ENCODE data around the gene SHISA8. TPM values are rescaled to one million over a fixed set of nuclear protein-coding genes. Genes with fewer than 3 reads are reported as not detected.

The SHISA8 gene
- total and polyA plus RNA-seq, 4 experiments from 2014 or later = not detected

DNA sequence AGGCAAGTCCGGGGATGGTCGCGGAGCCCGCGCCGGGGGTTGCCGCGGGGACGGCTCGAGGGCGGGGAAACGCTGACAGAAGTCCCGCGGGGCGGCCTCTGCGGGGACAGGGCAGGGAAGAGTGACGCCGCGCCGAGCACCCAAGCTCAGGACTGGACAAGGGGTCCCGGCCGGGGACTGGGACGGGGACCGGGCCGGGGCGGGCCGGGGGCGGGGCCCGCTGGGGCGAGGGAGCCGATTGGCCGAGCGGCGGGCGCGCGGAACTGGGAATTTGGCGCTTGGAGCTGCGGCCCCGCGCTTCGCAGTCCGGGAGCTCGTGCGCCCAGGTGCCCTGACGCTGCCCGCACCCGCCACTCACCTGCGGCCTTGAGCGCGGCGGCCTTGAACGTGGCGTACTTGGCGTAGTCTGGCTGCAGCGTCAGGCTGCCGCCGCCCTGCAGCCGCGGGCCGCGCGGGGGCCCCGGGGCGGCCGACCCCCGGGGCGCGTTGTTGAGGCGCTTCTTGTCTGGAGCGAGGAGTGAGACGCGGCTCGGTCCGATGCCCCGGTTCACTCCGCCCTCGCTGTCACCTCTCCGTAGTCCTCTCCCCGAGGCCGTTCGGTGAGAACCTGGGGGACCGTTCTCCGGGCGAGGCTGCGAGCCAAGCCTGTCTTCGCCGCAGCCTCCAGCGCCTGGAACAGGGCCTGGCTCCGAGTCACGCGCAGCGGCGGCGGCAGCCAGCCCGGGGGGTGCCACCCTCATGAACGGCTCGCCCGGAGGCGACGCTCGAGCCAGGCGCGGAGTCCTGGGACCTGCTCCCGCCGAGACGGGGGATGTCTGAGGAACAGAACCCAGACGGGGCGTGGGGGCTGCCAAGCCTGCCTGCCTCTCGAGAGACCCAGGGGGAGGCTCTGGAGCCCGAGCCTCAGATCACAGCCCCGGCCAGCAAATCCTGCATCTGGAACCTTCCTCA lies 4.5 kb downstream of the SHISA8 start:
- Histone ChIP-seq H3K4me3 (ENCODE audit: low read length in 2 of 2) (peak overlapping the region in 1 of 2 donors; percentile 9), H3K4me1 (ENCODE audit: insufficient read depth, low read length) (peaks cover 43% of the 10 kb centered on the region), H3K27ac (ENCODE audit: low read depth, low read length) (no peak overlapping the region), H3K27me3 (ENCODE audit: insufficient read depth, low read length) (peaks cover 20% of the 10 kb centered on the region), H3K36me3 (ENCODE audit: insufficient read depth, low read length) (no peaks in the 10 kb centered on the region), H3K9me3 (ENCODE audit: control insufficient read depth in 1 of 2, low read length in 2 of 2) (no peaks in the 10 kb centered on the region)
- H3K27me3 Mint-ChIP-seq = peaks cover 20 to 25% of the 10 kb centered on the region in 2 donors
- no peak overlapping the region for H3K27ac Mint-ChIP-seq
- peaks cover 0 to 4% (median 0%) of the 10 kb centered on the region in 8 donors for H3K9me3 Mint-ChIP-seq
- H3K4me1 Mint-ChIP-seq = peaks cover 16 to 42% (median 26%) of the 10 kb centered on the region in 4 donors
- peaks cover 6% of the 10 kb centered on the region in 2 donors for H3K36me3 Mint-ChIP-seq
- CTCF ChIA-PET (ENCODE audit: partially characterized antibody) = interaction anchor here (0.9 kb wide), 1 partner anchor 30 kb away, joined by 3 read pairs; no protein-coding TSS in a partner anchor
- DNase-seq = peak in 4 of 5 donors; percentile 34 to 54 (median 41)
- intact Hi-C loops (cut with micrococcal nuclease) = no loop called here
- POLR2A ChIA-PET (ENCODE audit: partially characterized antibody) = interaction anchor here (1.0 to 9.1 kb wide), 7 partner anchors 7 to 211 kb away, joined by 3 to 67 read pairs (median 9); partner anchors contain the start of genes MEI1 and TNFRSF13C
- H3K4me3 Mint-ChIP-seq = peak overlapping the region in 7 of 8 donors; percentile 46 to 80 (median 65)

- POLR2A ChIA-PET (ENCODE audit: partially characterized antibody) = interaction anchor here (1.0 to 9.1 kb wide), 5 partner anchors 8 to 210 kb away, joined by 3 to 67 read pairs (median 9); partner anchors contain the start of genes MEI1 and TNFRSF13C
- CTCF ChIA-PET (ENCODE audit: partially characterized antibody) = interaction anchor here (0.9 to 1.9 kb wide), 2 partner anchors 31 to 52 kb away, joined by 3 to 5 read pairs; no protein-coding TSS in a partner anchor
- Histone ChIP-seq H3K27ac (ENCODE audit: low read depth, low read length) (no peak overlapping the region), H3K27me3 (ENCODE audit: insufficient read depth, low read length) (peaks cover 20% of the 10 kb centered on the region), H3K4me1 (ENCODE audit: insufficient read depth, low read length) (peaks cover 40% of the 10 kb centered on the region), H3K36me3 (ENCODE audit: insufficient read depth, low read length) (no peaks in the 10 kb centered on the region), H3K9me3 (ENCODE audit: control insufficient read depth in 1 of 2, low read length in 2 of 2) (no peaks in the 10 kb centered on the region), H3K4me3 (ENCODE audit: low read length in 2 of 2) (no peak overlapping the region)
- Mint-ChIP-seq H3K4me1 (peaks cover 16 to 42% (median 25%) of the 10 kb centered on the region in 4 donors), H3K27me3 (peaks cover 20 to 23% of the 10 kb centered on the region in 2 donors), H3K4me3 (peak overlapping the region in 7 of 8 donors; percentile 12 to 91 (median 74)), H3K9me3 (peaks cover 0 to 4% (median 0%) of the 10 kb centered on the region in 8 donors), H3K36me3 (peaks cover 6% of the 10 kb centered on the region in 2 donors), H3K27ac (peak overlapping the region in 4 of 7 donors; percentile 41 to 89 (median 78))
- DNase-seq = no peak
- intact Hi-C loops (cut with micrococcal nuclease) = loop anchor here (2.0 kb wide), 1 partner anchor 31 kb away; no protein-coding TSS in a partner anchor
These were observed 5.4 kb downstream of the SHISA8 start for GRCh38 chr22:41909310-41910049.

GRCh38 chr22:41908411-41909309 lies 6.2 kb downstream of the SHISA8 start:
- peak; percentile 40 to 49 (median 45) for DNase-seq
- H3K4me1 Mint-ChIP-seq = peaks cover 16 to 42% (median 25%) of the 10 kb centered on the region in 4 donors
- POLR2A ChIA-PET (ENCODE audit: partially characterized antibody) = interaction anchor here (1.0 to 9.1 kb wide), 10 partner anchors 9 to 108 kb away, joined by 3 to 67 read pairs (median 6); partner anchors contain the start of genes SREBF2 and TNFRSF13C

GRCh38 chr22:41907436-41908401 lies 7.2 kb downstream of the SHISA8 start:
- no peak overlapping the region for H3K27ac ChIP-seq (ENCODE audit: low read depth, low read length)
- Mint-ChIP-seq H3K27ac (peak overlapping the region in 6 of 7 donors; percentile 29 to 94 (median 50)), H3K36me3 (peaks cover 6 to 14% of the 10 kb centered on the region in 2 donors), H3K27me3 (peaks cover 14 to 15% of the 10 kb centered on the region in 2 donors), H3K4me3 (peak overlapping the region in 3 of 8 donors; percentile 2 to 88 (median 63)), H3K4me1 (peaks cover 16 to 36% (median 24%) of the 10 kb centered on the region in 4 donors), H3K9me3 (peaks cover 0 to 4% (median 0%) of the 10 kb centered on the region in 8 donors)
- H3K4me3 ChIP-seq (ENCODE audit: low read length in 2 of 2) = no peak overlapping the region
- ChIA-PET POLR2A (ENCODE audit: partially characterized antibody) (interaction anchor here (0.9 to 9.1 kb wide), 11 partner anchors 10 to 107 kb away, joined by 3 to 67 read pairs (median 4); partner anchors contain the start of genes CCDC134, SREBF2 and TNFRSF13C), CTCF (ENCODE audit: partially characterized antibody) (interaction anchor here (0.9 to 2.9 kb wide), 5 partner anchors 18 to 210 kb away, joined by 3 to 13 read pairs (median 3); partner anchors contain the start of gene TNFRSF13C)
- H3K36me3 ChIP-seq (ENCODE audit: insufficient read depth, low read length) = peaks cover 3% of the 10 kb centered on the region
- no peak for DNase-seq
- intact Hi-C loops (cut with micrococcal nuclease) = loop anchor here (2.0 kb wide), 1 partner anchor 33 kb away; no protein-coding TSS in a partner anchor
- peaks cover 40% of the 10 kb centered on the region for H3K4me1 ChIP-seq (ENCODE audit: insufficient read depth, low read length)
- peaks cover 13% of the 10 kb centered on the region for H3K27me3 ChIP-seq (ENCODE audit: insufficient read depth, low read length)
- no peaks in the 10 kb centered on the region for H3K9me3 ChIP-seq (ENCODE audit: control insufficient read depth in 1 of 2, low read length in 2 of 2)

More at GRCh38 chr22:41908411-41909309, 6.2 kb downstream of the SHISA8 start:
- Histone ChIP-seq H3K36me3 (ENCODE audit: insufficient read depth, low read length) (peaks cover 3% of the 10 kb centered on the region), H3K9me3 (ENCODE audit: control insufficient read depth in 1 of 2, low read length in 2 of 2) (no peaks in the 10 kb centered on the region), H3K4me3 (ENCODE audit: low read length in 2 of 2) (no peak overlapping the region), H3K27ac (ENCODE audit: low read depth, low read length) (no peak overlapping the region), H3K4me1 (ENCODE audit: insufficient read depth, low read length) (peaks cover 40% of the 10 kb centered on the region), H3K27me3 (ENCODE audit: insufficient read depth, low read length) (peaks cover 20% of the 10 kb centered on the region)
- peak overlapping the region; percentile 79 to 94 (median 89) for H3K27ac Mint-ChIP-seq
- H3K36me3 Mint-ChIP-seq = peaks cover 6 to 11% of the 10 kb centered on the region in 2 donors
- intact Hi-C loops (cut with micrococcal nuclease) = loop anchor here (2.0 kb wide), 1 partner anchor 32 kb away; no protein-coding TSS in a partner anchor
- peaks cover 20 to 23% of the 10 kb centered on the region in 2 donors for H3K27me3 Mint-ChIP-seq
- peak overlapping the region; percentile 63 to 91 (median 82) for H3K4me3 Mint-ChIP-seq
- H3K9me3 Mint-ChIP-seq = peaks cover 0 to 4% (median 0%) of the 10 kb centered on the region in 8 donors
- CTCF ChIA-PET (ENCODE audit: partially characterized antibody) = interaction anchor here (0.9 to 2.9 kb wide), 5 partner anchors 17 to 211 kb away, joined by 3 to 13 read pairs (median 3); partner anchors contain the start of gene TNFRSF13C

DNA sequence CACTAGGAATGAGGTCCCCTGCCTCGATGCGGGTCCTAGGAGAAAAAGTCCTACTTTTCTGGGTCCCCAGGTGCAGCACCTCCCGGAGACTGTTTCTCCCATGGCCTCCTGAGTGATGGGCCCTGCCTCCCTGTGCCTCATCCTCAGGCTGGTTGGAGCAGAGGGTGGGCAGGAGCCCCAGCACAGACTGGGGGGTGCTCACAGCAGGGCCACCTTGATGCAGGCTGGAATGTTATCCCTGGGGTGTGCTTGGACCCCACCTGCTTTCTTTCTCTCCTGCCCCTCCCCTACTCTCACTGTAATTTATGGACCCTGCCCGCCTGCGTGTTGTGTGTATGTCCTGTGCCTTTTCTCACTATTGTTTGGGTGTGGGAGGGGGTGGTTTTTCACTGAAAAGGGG lies 8.1 kb downstream of the SHISA8 start:
- Histone ChIP-seq H3K4me3 (ENCODE audit: low read length in 2 of 2) (no peak overlapping the region), H3K4me1 (ENCODE audit: insufficient read depth, low read length) (peaks cover 40% of the 10 kb centered on the region), H3K27ac (ENCODE audit: low read depth, low read length) (no peak overlapping the region), H3K27me3 (ENCODE audit: insufficient read depth, low read length) (peaks cover 4% of the 10 kb centered on the region), H3K9me3 (ENCODE audit: control insufficient read depth in 1 of 2, low read length in 2 of 2) (no peaks in the 10 kb centered on the region), H3K36me3 (ENCODE audit: insufficient read depth, low read length) (peaks cover 6% of the 10 kb centered on the region)
- Mint-ChIP-seq H3K4me1 (peaks cover 16 to 33% (median 23%) of the 10 kb centered on the region in 4 donors), H3K27ac (peak overlapping the region in 1 of 7 donors; percentile 16), H3K9me3 (peaks cover 0 to 4% (median 0%) of the 10 kb centered on the region in 8 donors), H3K36me3 (peaks cover 10 to 17% of the 10 kb centered on the region in 2 donors), H3K4me3 (no peak overlapping the region), H3K27me3 (peaks cover 6 to 9% of the 10 kb centered on the region in 2 donors)
- CTCF ChIA-PET (ENCODE audit: partially characterized antibody) = interaction anchor here (2.9 kb wide), 1 partner anchor 33 kb away, joined by 13 read pairs; no protein-coding TSS in a partner anchor
- intact Hi-C loops (cut with micrococcal nuclease) = no loop called here
- POLR2A ChIA-PET (ENCODE audit: partially characterized antibody) = interaction anchor here (0.9 to 9.1 kb wide), 5 partner anchors 33 to 106 kb away, joined by 3 to 67 read pairs (median 4); partner anchors contain the start of genes CCDC134 and SREBF2
- no peak for DNase-seq
